A673 (cell line): ENCODE measurements around the gene ADAMTS3. TPM values are rescaled to one million over a fixed set of nuclear protein-coding genes. Genes with fewer than 3 reads are reported as not detected.

Experiments
- BruUV-seq: library from RNA; stranded (reverse); fragments of 400-500 nt; replicated peaks from 2 replicates; lab custom pipeline; 2021; lab: Mats Ljungman, UMichigan
- CTCF ChIA-PET: fragments of 300-600 bp; sonication (Branson Sonifier 250); formaldehyde crosslinking; loops from one replicate; lab custom pipeline; 2022; ENCODE audit warnings: antibody characterized with exemption; lab: Charles Lee
- POLR2A ChIA-PET: fragments of 300-600 bp; sonication (Branson Sonifier 250); formaldehyde crosslinking; loops from one replicate; lab custom pipeline; 2022; ENCODE audit warnings: antibody characterized with exemption; ENCODE audit not compliant: low non-redundant PET; lab: Charles Lee
- DNase-seq: peaks from one replicate; pipeline ENCODE4 v3.0.0-alpha.2; 2015; ENCODE audit warnings: low spot score
- H3K27ac ChIP-seq: fragments of 200-600 bp; sonication (generic); 2 replicates; pipeline ENCODE4 v1.5.1; 2016; ENCODE audit warnings: mixed run types, low read depth, mild to moderate bottlenecking, mixed read lengths, antibody characterized with exemption, low read length; ENCODE audit not compliant: poor library complexity, severe bottlenecking
- H3K27me3 ChIP-seq: fragments of 200-600 bp; sonication (generic); replicated peaks from 2 replicates; pipeline ENCODE4 v1.6.1; 2017; ENCODE audit warnings: mixed run types, low read depth, mild to moderate bottlenecking, mixed read lengths, antibody characterized with exemption, low read length; ENCODE audit not compliant: insufficient read depth, poor library complexity
- H3K36me3 ChIP-seq: fragments of 200-600 bp; sonication (generic); 2 replicates; pipeline ENCODE4 v1.6.1; 2016; ENCODE audit warnings: mixed run types, mild to moderate bottlenecking, mixed read lengths, antibody characterized with exemption, low read length; ENCODE audit not compliant: insufficient read depth, poor library complexity, severe bottlenecking
- H3K4me1 ChIP-seq: fragments of 200-600 bp; sonication (generic); 2 replicates; pipeline ENCODE4 v1.6.1; 2017; ENCODE audit warnings: mixed run types, mild to moderate bottlenecking, mixed read lengths, antibody characterized with exemption, low read length; ENCODE audit not compliant: insufficient read depth, poor library complexity, severe bottlenecking
- H3K4me3 ChIP-seq: fragments of 200-600 bp; sonication (generic); 2 replicates; pipeline ENCODE4 v1.5.1; 2016; ENCODE audit warnings: low read depth, mixed run types, mild to moderate bottlenecking, mixed read lengths, low read length; ENCODE audit not compliant: poor library complexity, severe bottlenecking
- H3K9me3 ChIP-seq: fragments of 200-600 bp; sonication (generic); 2 replicates; pipeline ENCODE4 v1.6.1; 2016; ENCODE audit warnings: mixed run types, low read depth, mild to moderate bottlenecking, mixed read lengths, antibody characterized with exemption, low read length; ENCODE audit not compliant: poor library complexity, severe bottlenecking
- CTCF ChIP-seq: fragments of 300-800, 200-600 bp; sonication (generic); conservative IDR thresholded peaks from 2 replicates; pipeline ENCODE4 v1.5.1; 2017; ENCODE audit warnings: low read depth, mild to moderate bottlenecking, antibody characterized with exemption, low read length, moderate library complexity, mixed read lengths
- EZH2 ChIP-seq: fragments of 200-600 bp; sonication (generic); IDR thresholded peaks from 2 replicates; pipeline ENCODE4 v1.6.1; 2017; ENCODE audit warnings: borderline replicate concordance, low read depth, mild to moderate bottlenecking, mixed read lengths, antibody characterized with exemption, low read length; ENCODE audit not compliant: poor library complexity, severe bottlenecking
- intact Hi-C: fragments of 100-400 bp; cut with micrococcal nuclease; formaldehyde crosslinking; loops from one replicate; pipeline ENCODE4 v1.10.0; 2022; ENCODE audit not compliant: unreplicated experiment
- total RNA-seq: library from RNA; stranded (reverse); gene quantifications from 2 replicates; pipeline ENCODE4 v1.2.3, GENCODE V29; 2021

ADAMTS3 gene
- total RNA-seq, 1 experiment from 2014 or later: 0.17 TPM

GRCh38 chr4:72448231-72448630, 120.8 kb downstream of the ADAMTS3 start:
- no peak overlapping the region for H3K4me3 ChIP-seq
- H3K9me3 ChIP-seq: no peaks in the 10 kb centered on the region
- no peak for TF ChIP-seq CTCF
- no peaks in the 10 kb centered on the region for H3K36me3 ChIP-seq
- H3K27me3 ChIP-seq: no peaks in the 10 kb centered on the region
- ChIA-PET CTCF (no interaction called here), POLR2A (no interaction called here)
- no peaks in the 10 kb centered on the region for H3K4me1 ChIP-seq
- DNase-seq: no peak
- intact Hi-C loops: no loop called here
- BruUV-seq: no TSS peak
- no peak overlapping the region for H3K27ac ChIP-seq

GRCh38 chr4:72446353-72447055, 122.5 kb downstream of the ADAMTS3 start:
- no TSS peak for BruUV-seq
- no peak for DNase-seq
- POLR2A ChIA-PET: no interaction called here
- intact Hi-C loops: no loop called here
- TF ChIP-seq EZH2: no peak
- no peak for TF ChIP-seq CTCF
- CTCF ChIA-PET: no interaction called here
- H3K4me3 ChIP-seq: no peak overlapping the region
- H3K27ac ChIP-seq: no peak overlapping the region
- H3K9me3 ChIP-seq: no peaks in the 10 kb centered on the region
- H3K4me1 ChIP-seq: no peaks in the 10 kb centered on the region
- H3K27me3 ChIP-seq: no peaks in the 10 kb centered on the region
- H3K36me3 ChIP-seq: no peaks in the 10 kb centered on the region

GRCh38 chr4:72444092-72444491, 124.9 kb downstream of the ADAMTS3 start:
- Histone ChIP-seq H3K36me3 (no peaks in the 10 kb centered on the region), H3K4me1 (no peaks in the 10 kb centered on the region), H3K27me3 (no peaks in the 10 kb centered on the region), H3K4me3 (no peak overlapping the region), H3K27ac (no peak overlapping the region), H3K9me3 (no peaks in the 10 kb centered on the region)
- TF ChIP-seq EZH2 (no peak), CTCF (no peak)
- ChIA-PET POLR2A (no interaction called here), CTCF (no interaction called here)
- DNase-seq: no peak
- no TSS peak for BruUV-seq
- intact Hi-C loops: no loop called here
